SK-N-SH (cell line): ENCODE measurements around the gene FAM153A. TPM values are rescaled to one million over a fixed set of nuclear protein-coding genes. Genes with fewer than 3 reads are reported as not detected.
"Not testable (repeated sequence)": the region's sequence is repeated elsewhere in the genome, so short reads cannot be mapped to it uniquely, and the experiment has no call there.

Experiments used
- CTCF ChIA-PET: fragments of 300-600, 350-600 bp; formaldehyde crosslinking; extraction: SDS; loops from one replicate; lab custom pipeline; 2021; lab: Yijun Ruan, JAX
- POLR2A ChIA-PET: fragments of 350-600 bp; sonication (Branson Sonifier 250); formaldehyde crosslinking; extraction: SDS; loops from one replicate; lab custom pipeline; 2020; ENCODE audit warnings: antibody characterized with exemption, inconsistent platforms; lab: Yijun Ruan, JAX
- DNase-seq: peaks from one replicate; pipeline ENCODE4 v3.0.0; 2012
- H2AFZ ChIP-seq: fragments of 200-600 bp; sonication (generic); 2 replicates; pipeline ENCODE4 v1.8.1; 2016; ENCODE audit warnings: antibody characterized with exemption, mild to moderate bottlenecking, low read depth
- H3F3A ChIP-seq: fragments of 200-600 bp; sonication (generic); replicated peaks from 2 replicates; pipeline ENCODE3; 2016; ENCODE audit warnings: antibody characterized with exemption, mild to moderate bottlenecking; ENCODE audit not compliant: insufficient read depth
- H3K27ac ChIP-seq, 2 experiments: fragments of 200-500 bp in 1 of 2; fragments of 200-600 bp in 1 of 2; sonication (Bioruptor generic) in 1 of 2; sonication (generic), shearing (Covaris generic) in 1 of 2; 2 replicates each; pipeline versions ENCODE4 v1.5.1 to v1.6.1; 2014 to 2016; ENCODE audit warnings: low read depth in 2 of 2, inconsistent platforms in 1 of 2, low read length in 1 of 2, mild to moderate bottlenecking in 1 of 2, mixed read lengths in 1 of 2
- H3K27me3 ChIP-seq: fragments of 200-600 bp; sonication (generic), shearing (Covaris generic); 2 replicates; pipeline ENCODE4 v1.6.1; 2016; ENCODE audit warnings: mixed run types; ENCODE audit not compliant: insufficient read depth
- H3K36me3 ChIP-seq, 2 experiments: fragments of 200-500 bp in 1 of 2; fragments of 200-600 bp in 1 of 2; sonication (Bioruptor generic) in 1 of 2; sonication (generic) in 1 of 2; replicated peaks in 1 of 2; 2 replicates each; pipeline versions ENCODE3 to v1.5.1; 2014 to 2016; ENCODE audit warnings: low read length in 1 of 2, mild to moderate bottlenecking in 1 of 2; ENCODE audit not compliant: insufficient read depth in 2 of 2, control insufficient read depth in 1 of 2
- H3K4me1 ChIP-seq, 2 experiments: fragments of 200-500 bp in 1 of 2; fragments of 200-600 bp in 1 of 2; sonication (Bioruptor generic) in 1 of 2; sonication (generic), shearing (Covaris generic) in 1 of 2; 2 replicates each; pipeline versions ENCODE4 v1.5.1 to v1.6.1; 2014 to 2016; ENCODE audit warnings: low read depth in 1 of 2, low read length in 1 of 2, mixed run types in 1 of 2; ENCODE audit not compliant: insufficient read depth in 2 of 2, control insufficient read depth in 1 of 2
- H3K4me2 ChIP-seq: fragments of 200-600 bp; sonication (generic), shearing (Covaris generic); 2 replicates; pipeline ENCODE4 v1.6.1; 2017; ENCODE audit warnings: mixed run types
- H3K4me3 ChIP-seq, 2 experiments: fragments of 200-500 bp in 1 of 2; fragments of 200-600 bp in 1 of 2; sonication (Bioruptor generic) in 1 of 2; sonication (generic), shearing (Covaris generic) in 1 of 2; 2 replicates each; pipeline versions ENCODE4 v1.5.1 to v1.8.1; 2014 to 2016; ENCODE audit warnings: low read depth in 2 of 2, inconsistent platforms in 1 of 2, low read length in 1 of 2, mild to moderate bottlenecking in 1 of 2, mixed read lengths in 1 of 2, moderate library complexity in 1 of 2
- H3K79me2 ChIP-seq: fragments of 200-600 bp; sonication (generic); 2 replicates; pipeline ENCODE4 v1.8.1; 2017; ENCODE audit warnings: mild to moderate bottlenecking; ENCODE audit not compliant: insufficient read depth
- H3K9ac ChIP-seq: fragments of 200-600 bp; sonication (generic); 2 replicates; pipeline ENCODE4 v1.6.1; 2017; ENCODE audit warnings: mixed run types
- H3K9me2 ChIP-seq: fragments of 200-600 bp; sonication (generic); 2 replicates; pipeline ENCODE4 v1.6.1; 2017; ENCODE audit warnings: mixed run types
- H3K9me3 ChIP-seq: fragments of 200-600 bp; sonication (generic); 2 replicates; pipeline ENCODE4 v1.6.1; 2017; ENCODE audit warnings: mixed run types, mild to moderate bottlenecking, moderate library complexity
- H4K20me1 ChIP-seq: fragments of 200-600 bp; sonication (generic); 2 replicates; pipeline ENCODE4 v1.6.1; 2017; ENCODE audit warnings: mild to moderate bottlenecking, mixed run types; ENCODE audit not compliant: insufficient read depth
- WGBS: methylation state at CpG from one replicate; pipeline ENCODE4 v1.1.6; 2017; ENCODE audit warnings: low lambda C conversion rate; 5-methylcytosine and 5-hydroxymethylcytosine counted together
- polyA plus RNA-seq, 3 experiments: library from polyadenylated mRNA; depleted of rRNA; stranded (reverse); fragments of >200 nt; gene quantifications; 2 replicates each; pipeline ENCODE4 v1.2.3, GENCODE V29; 2012

Gene FAM153A
- not detected in 2 replicates for polyA plus RNA-seq (2012; rRNA removed)
- polyA plus RNA-seq (2012; cell fraction: cytosol; rRNA removed): not detected in 2 replicates
- polyA plus RNA-seq (2012; cell fraction: nucleus; rRNA removed): not detected in 2 replicates

DNA sequence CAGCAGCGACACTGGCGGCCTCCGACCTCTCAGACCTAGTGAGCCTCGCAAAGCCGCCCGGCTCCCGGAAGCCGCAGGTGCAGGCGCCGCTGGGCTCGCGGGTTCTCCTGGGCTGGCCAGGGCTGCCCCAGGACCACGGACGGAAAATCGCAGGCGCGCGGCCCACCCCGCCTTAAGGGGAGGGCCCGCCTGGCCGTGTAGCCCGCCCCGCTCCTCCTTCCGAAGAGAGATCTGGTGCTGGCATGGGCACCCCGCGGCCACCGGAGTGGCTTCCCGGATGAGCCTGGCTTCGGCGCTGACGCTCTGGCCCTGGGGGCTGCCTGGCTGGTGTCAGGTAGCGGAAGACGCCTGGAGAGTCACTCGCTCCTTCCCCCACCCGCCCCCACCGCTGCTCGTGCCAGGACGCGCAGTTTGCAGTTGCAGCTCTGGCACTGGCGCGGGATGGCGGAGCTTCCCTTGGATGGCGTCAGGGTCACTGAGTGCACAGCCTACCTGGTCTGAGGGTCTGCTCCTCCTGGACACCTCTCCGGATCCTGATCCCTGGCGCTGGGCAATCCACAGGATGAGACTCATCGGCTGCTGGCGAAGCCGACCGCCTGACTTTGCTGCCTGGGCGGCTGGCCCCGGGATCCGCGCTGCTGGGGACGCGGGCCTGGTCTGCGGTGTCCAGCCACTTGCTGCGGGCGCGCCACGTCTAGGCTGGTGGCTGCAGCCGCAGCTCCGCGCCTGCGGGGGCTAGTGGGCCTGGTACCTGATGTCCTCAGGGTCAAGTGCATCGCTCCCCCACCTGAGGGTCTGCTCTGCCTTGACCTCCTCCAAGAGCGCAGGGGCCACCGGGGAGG lies at the start of gene FAM153A:
Gene FAM153A (minus strand): TSS at position 108 of the 842 bp plus-strand sequence.
- H3K79me2 ChIP-seq, H4K20me1 ChIP-seq, POLR2A ChIA-PET, H3F3A ChIP-seq, H3K36me3 ChIP-seq, H3K9me3 ChIP-seq, H2AFZ ChIP-seq, H3K4me1 ChIP-seq, H3K9ac ChIP-seq, H3K4me3 ChIP-seq, H3K27me3 ChIP-seq, H3K9me2 ChIP-seq, CTCF ChIA-PET, DNase-seq, H3K4me2 ChIP-seq, H3K27ac ChIP-seq: not testable (repeated sequence)
- 100% methylated on average over 2 of the region's 67 CpGs for WGBS

GRCh38 chr5:177832287-177832686 lies 49.6 kb upstream of the FAM153A start:
- DNase-seq, H3K9me3 ChIP-seq, H3K27me3 ChIP-seq, H2AFZ ChIP-seq, H4K20me1 ChIP-seq, H3K4me1 ChIP-seq, H3K36me3 ChIP-seq, H3K79me2 ChIP-seq, H3K9me2 ChIP-seq, H3F3A ChIP-seq, POLR2A ChIA-PET, H3K9ac ChIP-seq, H3K4me3 ChIP-seq, H3K27ac ChIP-seq, H3K4me2 ChIP-seq: not testable (repeated sequence)
- CTCF ChIA-PET: interaction anchor here (0.6 kb wide), 1 partner anchor 1933 kb away, joined by 3 read pairs; no protein-coding TSS in a partner anchor
- 5% methylated on average over 2 of the region's 4 CpGs for WGBS

DNA sequence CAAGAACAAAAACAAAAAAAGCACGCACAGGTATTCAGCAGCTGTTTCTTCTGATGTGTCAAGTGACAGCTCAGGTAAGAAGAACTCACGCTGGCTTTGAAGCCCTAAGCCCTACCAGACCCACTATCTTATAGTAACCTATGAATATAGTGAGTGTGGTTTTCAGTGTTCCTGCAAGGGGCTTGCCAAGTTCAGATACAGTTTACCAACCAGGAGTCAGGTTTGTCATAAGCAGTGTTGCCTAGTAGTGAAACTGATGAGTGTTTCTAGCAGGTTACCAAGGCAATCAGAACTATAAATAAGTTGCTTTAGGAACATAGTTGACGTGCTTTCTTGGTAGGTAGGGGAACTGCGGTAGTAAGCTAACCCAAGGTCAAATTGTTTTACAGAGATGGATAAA lies 43.4 kb upstream of the FAM153A start:
- H3K27me3 ChIP-seq, H3K4me1 ChIP-seq, POLR2A ChIA-PET, H2AFZ ChIP-seq, H3K9me3 ChIP-seq, H4K20me1 ChIP-seq, H3K36me3 ChIP-seq, DNase-seq, H3F3A ChIP-seq, H3K4me3 ChIP-seq, H3K9ac ChIP-seq, H3K27ac ChIP-seq, H3K9me2 ChIP-seq, H3K4me2 ChIP-seq, H3K79me2 ChIP-seq, CTCF ChIA-PET: not testable (repeated sequence)
- no CpG with 5 or more reads among the region's 4 CpGs for WGBS

DNA sequence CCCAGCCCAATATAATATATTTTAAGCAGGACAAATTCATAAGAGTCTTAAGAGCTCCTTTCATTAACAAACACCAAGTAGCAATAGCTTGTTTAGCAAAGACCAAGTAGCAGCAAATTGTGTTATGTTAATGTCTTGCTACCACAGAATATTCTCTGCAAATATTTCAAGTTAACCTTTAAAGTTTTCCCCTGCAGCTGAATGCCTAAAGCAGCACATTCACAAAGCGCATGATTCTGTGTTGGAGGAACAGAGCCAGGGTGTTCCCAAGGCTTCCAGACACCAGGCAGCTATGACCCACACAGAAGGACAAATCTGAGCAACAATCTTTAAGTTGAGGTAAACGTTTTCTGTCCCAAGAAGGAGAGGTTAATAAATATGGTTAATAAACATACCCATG lies 42.1 kb upstream of the FAM153A start:
- H3K27ac ChIP-seq, H3K79me2 ChIP-seq, H3K27me3 ChIP-seq, POLR2A ChIA-PET, H3K9me2 ChIP-seq, H3K36me3 ChIP-seq, H3K9me3 ChIP-seq, CTCF ChIA-PET, DNase-seq, H2AFZ ChIP-seq, H3K9ac ChIP-seq, H3K4me1 ChIP-seq, H3K4me3 ChIP-seq, H4K20me1 ChIP-seq, H3F3A ChIP-seq, H3K4me2 ChIP-seq: not testable (repeated sequence)
- no CpG with 5 or more reads among the region's 2 CpGs for WGBS

DNA sequence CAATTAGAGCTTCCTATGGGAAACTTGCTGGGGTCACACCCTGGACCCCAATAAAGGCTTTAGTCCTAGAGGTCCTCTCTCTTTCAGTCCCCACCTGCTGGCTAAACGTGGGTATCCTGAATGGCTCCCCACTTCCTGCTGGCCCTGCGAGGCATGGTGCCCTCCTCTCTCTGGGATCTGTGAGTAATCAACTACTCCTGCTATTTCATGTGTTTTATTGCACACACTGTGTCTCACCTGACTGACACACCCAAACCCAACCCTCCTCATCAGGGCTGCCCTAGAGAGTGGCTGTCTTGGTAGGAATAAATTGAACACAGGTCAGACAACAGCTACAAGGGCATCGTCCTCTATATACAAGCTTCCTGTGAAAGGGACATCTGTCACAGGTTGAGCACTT lies 39.8 kb upstream of the FAM153A start:
- H3K9me3 ChIP-seq, H3K4me2 ChIP-seq, CTCF ChIA-PET, H3F3A ChIP-seq, POLR2A ChIA-PET, H3K4me3 ChIP-seq, H3K9ac ChIP-seq, H3K4me1 ChIP-seq, H3K27me3 ChIP-seq, H4K20me1 ChIP-seq, H3K79me2 ChIP-seq, H3K9me2 ChIP-seq, H2AFZ ChIP-seq, H3K36me3 ChIP-seq, DNase-seq, H3K27ac ChIP-seq: not testable (repeated sequence)
- no CpG with 5 or more reads among the region's 3 CpGs for WGBS

GRCh38 chr5:177819664-177820063 lies 37.0 kb upstream of the FAM153A start:
- H3K36me3 ChIP-seq, H3K27ac ChIP-seq, H4K20me1 ChIP-seq, H3K27me3 ChIP-seq, H2AFZ ChIP-seq, H3K79me2 ChIP-seq, CTCF ChIA-PET, POLR2A ChIA-PET, H3K4me3 ChIP-seq, H3K9me3 ChIP-seq, DNase-seq, H3K9me2 ChIP-seq, H3K4me1 ChIP-seq, H3K4me2 ChIP-seq, H3F3A ChIP-seq, H3K9ac ChIP-seq: not testable (repeated sequence)
- no CpG with 5 or more reads among the region's 1 CpG for WGBS
